Neural progenitor cell (in vitro differentiated cells): ENCODE results near the gene DISP2. TPM values are rescaled to one million over a fixed set of nuclear protein-coding genes. Genes with fewer than 3 reads are reported as not detected.

Experiments
- DNase-seq: peaks from one replicate; pipeline ENCODE4 v3.0.0-alpha.2; 2016; ENCODE audit warnings: low spot score
- H2AFZ ChIP-seq: fragments of 200-600 bp; sonication (generic); replicated peaks from 2 replicates; pipeline ENCODE4 v1.6.1; 2016; ENCODE audit warnings: antibody characterized with exemption
- H3F3A ChIP-seq: fragments of 200-600 bp; sonication (generic); 2 replicates; pipeline ENCODE4 v1.6.1; 2016; ENCODE audit warnings: antibody characterized with exemption, low read depth
- H3K27ac ChIP-seq: fragments of 200-600 bp; sonication (generic); 2 replicates; pipeline ENCODE4 v1.5.1; 2016; ENCODE audit warnings: mild to moderate bottlenecking
- H3K27me3 ChIP-seq: fragments of 200-600 bp; sonication (generic); 2 replicates; pipeline ENCODE4 v1.6.1; 2016; ENCODE audit warnings: mild to moderate bottlenecking, moderate library complexity
- H3K36me3 ChIP-seq: fragments of 200-600 bp; sonication (generic); 2 replicates; pipeline ENCODE4 v1.5.1; 2016
- H3K4me1 ChIP-seq: fragments of 200-600 bp; sonication (generic); 2 replicates; pipeline ENCODE4 v1.6.1; 2016; ENCODE audit warnings: mixed run types
- H3K4me2 ChIP-seq: fragments of 200-600 bp; sonication (generic); 2 replicates; pipeline ENCODE4 v1.6.1; 2016
- H3K4me3 ChIP-seq: fragments of 200-600 bp; sonication (generic); 2 replicates; pipeline ENCODE4 v1.5.1; 2016
- H3K79me2 ChIP-seq: fragments of 200-600 bp; sonication (generic); 2 replicates; pipeline ENCODE4 v1.6.1; 2016; ENCODE audit warnings: low read depth
- H3K9ac ChIP-seq: fragments of 200-600 bp; sonication (generic); 2 replicates; pipeline ENCODE4 v1.6.1; 2016
- H3K9me3 ChIP-seq: fragments of 200-600 bp; sonication (generic); 2 replicates; pipeline ENCODE4 v1.5.1; 2016; ENCODE audit warnings: low read depth
- H4K20me1 ChIP-seq: fragments of 200-600 bp; sonication (generic); 2 replicates; pipeline ENCODE4 v1.6.1; 2016; ENCODE audit warnings: low read depth
- H3K27ac Mint-ChIP-seq: 3 replicates; pipeline ENCODE4 v1.8.0; 2021; ENCODE audit warnings: mixed read lengths
- H3K27me3 Mint-ChIP-seq: 2 replicates; pipeline ENCODE4 v1.8.0; 2022; ENCODE audit warnings: low read depth, mild to moderate bottlenecking, inconsistent platforms, moderate library complexity, mixed read lengths; ENCODE audit not compliant: insufficient read depth
- H3K36me3 Mint-ChIP-seq: 3 replicates; pipeline ENCODE4 v1.8.0; 2021; ENCODE audit warnings: mixed read lengths
- H3K4me1 Mint-ChIP-seq: 3 replicates; pipeline ENCODE4 v1.8.0; 2021; ENCODE audit warnings: mixed read lengths
- H3K4me3 Mint-ChIP-seq: 3 replicates; pipeline ENCODE4 v1.8.0; 2021; ENCODE audit warnings: mild to moderate bottlenecking, moderate library complexity, mixed read lengths
- H3K9me3 Mint-ChIP-seq: 3 replicates; pipeline ENCODE4 v1.8.0; 2020; ENCODE audit warnings: mixed read lengths
- CTCF ChIP-seq: fragments of 200-600 bp; sonication (generic); IDR thresholded peaks from 2 replicates; pipeline ENCODE4 v1.5.1; 2017; ENCODE audit warnings: antibody characterized with exemption, mild to moderate bottlenecking
- EZH2 ChIP-seq: fragments of 200-600 bp; sonication (generic); IDR thresholded peaks from 2 replicates; pipeline ENCODE4 v1.6.1; 2017; ENCODE audit warnings: antibody characterized with exemption, mild to moderate bottlenecking, moderate library complexity
- EZH2phosphoT487 ChIP-seq: fragments of 200-600 bp; sonication (generic); IDR thresholded peaks from 2 replicates; pipeline ENCODE4 v1.6.1; 2017; ENCODE audit warnings: antibody characterized with exemption
- total RNA-seq: library from RNA; depleted of rRNA; stranded (reverse); fragments of >200 nt; gene quantifications from 2 replicates; pipeline ENCODE4 v1.2.3, GENCODE V29; 2015; ENCODE audit warnings: low replicate concordance

DISP2 gene
- total RNA-seq, 1 donor from 2014 or later: not detected

GRCh38 chr15:40346579-40347558 is 11.2 kb upstream of the DISP2 start:
- Histone ChIP-seq H3K4me1 (no peaks in the 10 kb centered on the region), H3K4me3 (no peak overlapping the region), H3K4me2 (no peak overlapping the region), H3K27ac (no peak overlapping the region), H3K9ac (no peak overlapping the region), H3F3A (no peaks in the 10 kb centered on the region), H3K9me3 (no peaks in the 10 kb centered on the region), H3K79me2 (no peaks in the 10 kb centered on the region), H3K36me3 (no peaks in the 10 kb centered on the region), H3K27me3 (no peaks in the 10 kb centered on the region), H2AFZ (no peak overlapping the region), H4K20me1 (no peaks in the 10 kb centered on the region)
- peaks cover 26% of the 10 kb centered on the region for H3K27me3 Mint-ChIP-seq
- no peaks in the 10 kb centered on the region for H3K36me3 Mint-ChIP-seq
- TF ChIP-seq CTCF (no peak), EZH2phosphoT487 (no peak)
- H3K4me1 Mint-ChIP-seq: peaks cover 9% of the 10 kb centered on the region
- no peaks in the 10 kb centered on the region for H3K9me3 Mint-ChIP-seq
- H3K4me3 Mint-ChIP-seq: no peak overlapping the region
- H3K27ac Mint-ChIP-seq: peak overlapping the region; percentile 57
- DNase-seq: no peak

GRCh38 chr15:40347559-40348473 is 10.2 kb upstream of the DISP2 start:
- no peak overlapping the region for H3K27ac Mint-ChIP-seq
- H3K36me3 ChIP-seq: no peaks in the 10 kb centered on the region
- no peaks in the 10 kb centered on the region for H3K4me1 ChIP-seq
- H3K79me2 ChIP-seq: no peaks in the 10 kb centered on the region
- no peak overlapping the region for H3K4me3 Mint-ChIP-seq
- no peaks in the 10 kb centered on the region for H3F3A ChIP-seq
- H3K9me3 Mint-ChIP-seq: no peaks in the 10 kb centered on the region
- no peak overlapping the region for H3K27ac ChIP-seq
- H3K27me3 Mint-ChIP-seq: peaks cover 26% of the 10 kb centered on the region
- H3K9me3 ChIP-seq: no peaks in the 10 kb centered on the region
- DNase-seq: no peak
- H2AFZ ChIP-seq: no peak overlapping the region
- H3K9ac ChIP-seq: no peak overlapping the region
- H3K36me3 Mint-ChIP-seq: no peaks in the 10 kb centered on the region
- H3K4me3 ChIP-seq: no peak overlapping the region
- H3K4me1 Mint-ChIP-seq: peaks cover 9% of the 10 kb centered on the region
- H3K27me3 ChIP-seq: no peaks in the 10 kb centered on the region
- no peak overlapping the region for H3K4me2 ChIP-seq
- no peak for TF ChIP-seq EZH2
- no peak for TF ChIP-seq CTCF
- TF ChIP-seq EZH2phosphoT487: no peak
- no peaks in the 10 kb centered on the region for H4K20me1 ChIP-seq

GRCh38 chr15:40348474-40348870 is 9.5 kb upstream of the DISP2 start:
- no peaks in the 10 kb centered on the region for H3K36me3 ChIP-seq
- no peak overlapping the region for H3K4me3 ChIP-seq
- no peaks in the 10 kb centered on the region for H3K9me3 ChIP-seq
- TF ChIP-seq CTCF: no peak
- TF ChIP-seq EZH2: no peak
- no peak for TF ChIP-seq EZH2phosphoT487
- H3K27me3 ChIP-seq: no peaks in the 10 kb centered on the region
- no peaks in the 10 kb centered on the region for H3K4me1 ChIP-seq
- H2AFZ ChIP-seq: no peak overlapping the region
- no peaks in the 10 kb centered on the region for H4K20me1 ChIP-seq
- no peak overlapping the region for H3K27ac ChIP-seq
- H3K27me3 Mint-ChIP-seq: peaks cover 26% of the 10 kb centered on the region
- no peaks in the 10 kb centered on the region for H3K36me3 Mint-ChIP-seq
- no peak overlapping the region for H3K9ac ChIP-seq
- H3F3A ChIP-seq: no peaks in the 10 kb centered on the region
- H3K4me2 ChIP-seq: no peak overlapping the region
- no peak overlapping the region for H3K27ac Mint-ChIP-seq
- no peaks in the 10 kb centered on the region for H3K79me2 ChIP-seq
- peaks cover 9% of the 10 kb centered on the region for H3K4me1 Mint-ChIP-seq
- no peaks in the 10 kb centered on the region for H3K9me3 Mint-ChIP-seq
- no peak for DNase-seq
- no peak overlapping the region for H3K4me3 Mint-ChIP-seq
